ENCODE measurements around the gene MEP1B.

DNA sequence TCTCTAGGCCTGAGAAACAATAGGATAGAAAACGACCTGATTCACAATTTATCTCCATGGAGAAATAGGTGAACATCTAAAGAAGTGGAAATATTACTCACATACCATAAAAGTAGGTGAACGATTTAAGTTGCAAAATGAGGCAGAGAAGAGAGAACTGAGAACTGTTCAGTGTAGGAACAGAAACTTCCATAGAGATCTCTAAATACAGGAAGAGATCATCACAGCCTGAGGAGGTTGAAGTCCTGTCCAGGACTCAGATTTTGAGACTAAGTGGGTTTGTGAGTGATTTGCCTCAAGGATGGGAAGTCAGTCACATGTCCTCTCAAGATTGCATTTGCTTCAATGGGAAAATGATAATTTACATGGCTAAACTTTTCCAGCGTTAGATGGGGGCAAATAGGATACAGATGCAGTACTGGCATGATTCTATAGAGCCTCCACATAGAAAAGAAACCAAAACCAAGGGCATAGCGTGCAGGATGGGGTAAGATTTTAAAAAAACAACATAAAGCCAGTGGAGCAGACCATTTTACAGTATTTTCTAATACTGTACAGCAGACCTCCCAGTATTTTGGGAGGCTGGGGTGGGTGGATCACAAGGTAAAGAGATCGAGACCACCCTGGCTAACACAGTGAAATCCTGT lies 68.8 kb downstream of the MEP1B start:
- TF ChIP-seq POLR2A (IDR thresholded peaks at IDR 0.05) (no peak), POLR2AphosphoS5 (IDR thresholded peaks at IDR 0.05) (no peak), CTCF (IDR thresholded peaks at IDR 0.05) (no peak), EP300 (IDR thresholded peaks at IDR 0.05) (no peak)
